Posterior vena cava (tissue), 2 donors: ENCODE results near the gene CALCOCO1. TPM values are rescaled to one million over a fixed set of nuclear protein-coding genes. Genes with fewer than 3 reads are reported as not detected.

ENCODE experiments used
- DNase-seq: peaks from one replicate; pipeline ENCODE4 v3.0.0-alpha.2; 2020; ENCODE audit warnings: low spot score
- intact Hi-C, 2 donors: fragments of 100-400 bp; cut with DNase I; formaldehyde crosslinking; loops; one replicate each; pipeline versions ENCODE4 v1.14.1 to v1.14.2; 2022 to 2023
- total RNA-seq, 2 donors: library from RNA; stranded (reverse); fragmentation: NEBNext Ultra II Directional; extraction: Animal tissue kit (Norgen Biotek cat#: 25700); gene quantifications; one replicate each; pipeline ENCODE4 v1.2.1, GENCODE V29; 2021
- donor health status: DM: yes; HTN: yes; CAD: no.
- donor health status: DM: yes; HTN: yes; CAD: no.

The CALCOCO1 gene
- total RNA-seq, 2 donors from 2014 or later, result 124 to 131 TPM

- intact Hi-C loops, result no loop called here
- DNase-seq, result peak; percentile 44
These were observed 13.7 kb downstream of the CALCOCO1 start for GRCh38 chr12:53713516-53713915.

- peak; percentile 42 for DNase-seq
- intact Hi-C loops, result no loop called here
These were observed 15.1 kb downstream of the CALCOCO1 start for GRCh38 chr12:53712059-53712643.

- intact Hi-C loops, result no loop called here
- DNase-seq, result peak; percentile 8
These were observed 17.2 kb downstream of the CALCOCO1 start for GRCh38 chr12:53710091-53710490.

GRCh38 chr12:53709671-53710070 is 17.6 kb downstream of the CALCOCO1 start:
- intact Hi-C loops, result no loop called here
- DNase-seq, result peak; percentile 64

- no peak for DNase-seq
- intact Hi-C loops, result no loop called here
These were observed 21.2 kb downstream of the CALCOCO1 start for GRCh38 chr12:53706080-53706479.

GRCh38 chr12:53703756-53704155 is 23.5 kb downstream of the CALCOCO1 start:
- intact Hi-C loops, result loop anchor here (2.0 kb wide), 2 partner anchors 41 to 43 kb away; no protein-coding TSS in a partner anchor
- no peak for DNase-seq

- intact Hi-C loops, result loop anchor here (2.0 kb wide), 2 partner anchors 43 to 45 kb away; no protein-coding TSS in a partner anchor
- DNase-seq, result peak; percentile 94
These were observed 25.6 kb downstream of the CALCOCO1 start for GRCh38 chr12:53701518-53702264.

- DNase-seq, result no peak
- intact Hi-C loops, result no loop called here
These were observed 26.7 kb downstream of the CALCOCO1 start for GRCh38 chr12:53700567-53700966.

- intact Hi-C loops, result no loop called here
- DNase-seq, result no peak
These were observed 27.6 kb downstream of the CALCOCO1 start for GRCh38 chr12:53699678-53700025.

- intact Hi-C loops, result no loop called here
- no peak for DNase-seq
These were observed 28.1 kb downstream of the CALCOCO1 start for GRCh38 chr12:53698948-53699677.

- intact Hi-C loops, result no loop called here
- DNase-seq, result no peak
These were observed 30.5 kb downstream of the CALCOCO1 start for GRCh38 chr12:53696655-53697331.

- DNase-seq, result no peak
- intact Hi-C loops, result no loop called here
These were observed 31.0 kb downstream of the CALCOCO1 start for GRCh38 chr12:53696285-53696654.

GRCh38 chr12:53695152-53696145 is 31.8 kb downstream of the CALCOCO1 start:
- no peak for DNase-seq
- intact Hi-C loops, result no loop called here

GRCh38 chr12:53694756-53695151 is 32.5 kb downstream of the CALCOCO1 start:
- DNase-seq, result no peak

GRCh38 chr12:53688134-53688533 is 39.1 kb downstream of the CALCOCO1 start:
- intact Hi-C loops, result loop anchor here in 1 of 2 donors (5.0 kb wide), 1 partner anchor 49 kb away; no protein-coding TSS in a partner anchor

More at GRCh38 chr12:53694756-53695151, 32.5 kb downstream of the CALCOCO1 start:
- intact Hi-C loops, result no loop called here

GRCh38 chr12:53686436-53686835 is 40.8 kb downstream of the CALCOCO1 start:
- no peak for DNase-seq
- intact Hi-C loops, result loop anchor here in 1 of 2 donors (5.0 kb wide), 1 partner anchor 51 kb away; no protein-coding TSS in a partner anchor

More at GRCh38 chr12:53688134-53688533, 39.1 kb downstream of the CALCOCO1 start:
- no peak for DNase-seq

- intact Hi-C loops, result loop anchor here in 1 of 2 donors (5.0 kb wide), 1 partner anchor 53 kb away; no protein-coding TSS in a partner anchor
- no peak for DNase-seq
These were observed 42.5 kb downstream of the CALCOCO1 start for GRCh38 chr12:53684654-53685220.

GRCh38 chr12:53683983-53684382 is 43.3 kb downstream of the CALCOCO1 start:
- DNase-seq, result no peak
- intact Hi-C loops, result loop anchor here in 1 of 2 donors (1.0 kb wide), 1 partner anchor 15 kb away; no protein-coding TSS in a partner anchor
